HL-60/S4 (cell line): Measurements from ENCODE around the gene SLC47A1.
"Not testable (repeated sequence)": the region's sequence is repeated elsewhere in the genome, so short reads cannot be mapped to it uniquely, and the experiment has no call there.

ENCODE experiments used
- in situ Hi-C: fragments of 300-500 bp; cut with MboI; formaldehyde crosslinking; loops from 2 replicates; pipeline ENCODE4 v1.14.3; 2022; ENCODE audit warnings: low sequenced_read_pairs

Gene SLC47A1

DNA sequence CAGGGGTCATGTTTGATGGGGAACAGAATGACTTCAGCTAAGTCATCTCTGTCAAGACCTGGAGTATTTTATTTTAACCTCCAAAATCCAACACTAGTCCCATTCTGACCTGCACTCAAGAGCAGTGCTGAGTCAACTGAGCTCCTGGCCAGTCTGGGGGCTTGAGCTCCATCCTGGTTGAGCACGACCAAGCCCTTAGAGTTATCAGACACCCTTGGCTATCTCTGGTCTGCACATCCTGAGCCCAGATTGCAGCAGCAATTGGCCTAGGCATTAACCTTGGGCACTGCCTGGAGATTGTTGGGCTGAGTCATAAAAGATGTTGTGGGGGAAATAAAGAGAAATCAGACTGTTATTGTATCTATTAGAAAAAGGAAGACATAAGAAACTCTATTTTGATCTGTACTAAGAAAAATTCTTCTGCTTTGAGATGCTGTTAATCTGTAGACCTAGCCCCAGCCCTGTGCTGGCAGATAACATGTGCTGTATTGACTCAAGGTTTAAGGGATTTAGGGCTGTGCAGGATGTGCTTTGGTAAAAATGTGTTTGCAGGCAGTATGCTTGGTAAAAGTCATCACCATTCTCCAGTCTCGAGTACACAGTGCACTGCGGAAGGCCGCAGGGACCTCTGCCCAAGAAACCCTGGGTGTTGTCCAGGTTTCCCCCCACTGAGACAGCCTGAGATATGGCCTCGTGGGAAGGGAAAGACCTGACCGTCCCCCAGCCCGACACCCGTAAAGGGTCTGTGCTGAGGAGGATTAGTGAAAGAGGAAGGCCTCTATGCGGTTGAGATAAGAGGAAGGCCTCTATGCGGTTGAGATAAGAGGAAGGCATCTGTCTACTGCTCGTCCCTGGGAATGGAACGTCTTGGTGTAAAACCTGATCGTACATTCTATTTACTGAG lies 14.0 kb upstream of the SLC47A1 start:
- in situ Hi-C loops = loop anchor here (10.0 kb wide), 1 partner anchor 235 kb away; no protein-coding TSS in a partner anchor

DNA sequence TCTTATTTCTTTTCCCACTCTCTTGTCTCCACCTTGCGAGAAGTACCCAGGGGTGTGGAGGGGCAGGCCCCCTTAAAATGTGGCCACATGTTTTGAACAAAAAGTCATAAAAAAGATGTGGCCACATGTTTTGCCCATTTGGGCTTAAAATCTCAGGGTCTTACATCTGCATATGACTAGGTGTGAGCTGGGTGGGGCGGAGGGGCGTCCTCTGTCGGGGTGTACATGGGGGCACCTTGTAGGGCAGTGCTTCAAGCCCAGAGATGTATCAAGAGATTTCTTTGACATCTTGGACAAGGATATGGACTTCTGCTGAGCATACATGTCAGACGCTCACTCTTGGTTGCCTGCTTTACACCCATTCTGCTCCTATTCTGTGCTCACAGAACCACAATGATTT lies 13.0 kb upstream of the SLC47A1 start:
- in situ Hi-C loops = no loop called here

- in situ Hi-C loops = no loop called here
These were observed 10.0 kb upstream of the SLC47A1 start for GRCh38 chr17:19523690-19524089.

GRCh38 chr17:19526950-19527349 lies 6.7 kb upstream of the SLC47A1 start:
- in situ Hi-C loops = not testable (repeated sequence)

- in situ Hi-C loops = no loop called here
These were observed 1.7 kb upstream of the SLC47A1 start for GRCh38 chr17:19531780-19532501.

GRCh38 chr17:19533036-19533717 lies 477 bp upstream of the SLC47A1 start:
- in situ Hi-C loops = no loop called here

- in situ Hi-C loops = no loop called here
These were observed 1.0 kb downstream of the SLC47A1 start for GRCh38 chr17:19534562-19535149.

- in situ Hi-C loops = no loop called here
These were observed 3.5 kb downstream of the SLC47A1 start for GRCh38 chr17:19537111-19537510.

- in situ Hi-C loops = no loop called here
These were observed 4.7 kb downstream of the SLC47A1 start for GRCh38 chr17:19538095-19539039.

GRCh38 chr17:19539040-19539399 lies 5.4 kb downstream of the SLC47A1 start:
- in situ Hi-C loops = no loop called here

DNA sequence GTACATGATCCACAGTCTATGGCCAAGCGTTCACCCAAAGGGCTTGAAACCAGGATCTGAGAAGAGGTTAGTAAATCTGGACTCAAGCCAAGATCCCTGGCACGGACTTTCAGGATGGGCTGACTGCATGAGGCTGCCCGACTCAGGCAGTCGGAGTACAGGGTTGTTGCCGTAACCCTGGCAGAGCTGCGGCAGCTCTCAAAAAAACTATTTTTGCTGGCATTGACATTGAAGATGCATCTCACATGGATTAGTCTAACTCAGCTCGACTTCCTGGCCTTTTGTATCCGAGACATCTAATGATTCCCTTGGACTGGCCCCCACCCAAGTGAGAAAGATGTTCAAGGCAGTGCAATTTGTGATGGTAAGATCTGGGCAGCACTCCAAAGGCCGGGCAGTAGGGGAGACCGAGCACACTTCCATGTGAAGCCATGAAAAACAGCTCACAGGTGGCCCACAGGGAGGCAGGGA lies 6.2 kb downstream of the SLC47A1 start:
- in situ Hi-C loops = no loop called here

DNA sequence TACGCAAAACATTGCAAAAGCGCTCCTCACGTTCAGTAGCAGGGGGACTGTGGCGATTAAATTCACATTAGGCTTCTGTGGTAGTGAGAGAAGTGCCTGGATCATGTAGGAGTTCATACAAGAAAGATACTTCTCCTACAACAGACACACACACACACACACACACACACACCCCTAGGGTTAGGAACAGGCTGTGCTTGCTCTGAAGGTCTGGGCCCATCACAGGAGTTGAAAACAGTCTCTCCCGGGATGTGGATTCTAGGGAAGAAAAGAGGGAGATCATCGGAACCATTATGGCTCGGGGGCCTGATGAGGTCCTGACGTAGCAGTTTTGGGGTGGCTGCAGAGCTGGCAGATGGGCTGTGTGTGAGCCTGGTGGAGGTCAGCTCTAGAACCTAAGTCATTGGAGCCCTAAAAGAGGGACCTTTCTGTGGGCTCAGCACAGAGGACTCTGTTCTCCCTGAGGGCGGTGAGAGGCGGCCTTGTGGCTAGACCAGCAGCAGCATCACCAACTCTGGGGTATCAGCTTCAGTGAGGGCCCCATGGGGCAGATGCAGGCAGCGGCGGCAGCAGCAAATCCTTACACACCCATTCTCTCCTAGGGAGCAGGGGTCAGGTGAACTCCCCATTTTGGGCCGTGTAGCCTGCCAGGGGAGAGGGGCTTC lies 7.2 kb downstream of the SLC47A1 start:
- in situ Hi-C loops = no loop called here

DNA sequence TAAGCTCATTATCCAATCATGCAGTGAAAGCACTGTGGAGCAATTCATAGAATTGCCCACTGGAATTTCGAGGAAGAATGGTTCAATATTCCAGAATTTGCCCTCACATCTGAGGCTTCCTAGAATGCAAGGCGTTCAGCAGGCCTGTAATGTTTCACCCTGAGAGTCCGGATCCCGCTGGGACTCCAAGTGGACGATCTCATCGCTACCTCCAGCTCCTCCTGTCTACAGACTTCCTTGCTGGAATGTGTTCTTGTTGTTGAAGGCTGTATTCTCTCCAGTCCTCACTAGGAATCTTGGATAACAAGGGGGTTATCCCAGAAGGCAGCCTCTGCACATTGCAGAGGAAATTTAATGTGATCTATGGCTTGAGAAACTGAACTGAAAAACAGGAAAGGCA lies 7.8 kb downstream of the SLC47A1 start:
- in situ Hi-C loops = no loop called here

DNA sequence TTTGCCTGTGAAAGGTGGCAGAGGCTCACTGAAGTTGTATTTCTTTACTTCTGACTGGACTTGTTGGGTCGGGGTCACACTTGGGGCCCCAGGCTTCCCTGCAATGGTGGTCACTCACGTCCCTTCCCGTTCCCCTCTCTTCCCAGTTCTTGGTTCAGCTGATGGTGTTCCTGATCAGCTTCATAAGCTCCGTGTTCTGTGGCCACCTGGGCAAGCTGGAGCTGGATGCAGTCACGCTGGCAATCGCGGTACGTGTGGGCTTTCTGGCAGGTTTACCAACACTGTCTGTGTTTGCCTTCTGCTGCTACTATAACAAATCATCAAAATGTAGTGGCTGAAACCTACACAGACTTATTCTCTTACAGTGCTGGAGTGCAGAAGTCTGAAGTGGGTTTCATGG lies 8.6 kb downstream of the SLC47A1 start:
- in situ Hi-C loops = no loop called here

DNA sequence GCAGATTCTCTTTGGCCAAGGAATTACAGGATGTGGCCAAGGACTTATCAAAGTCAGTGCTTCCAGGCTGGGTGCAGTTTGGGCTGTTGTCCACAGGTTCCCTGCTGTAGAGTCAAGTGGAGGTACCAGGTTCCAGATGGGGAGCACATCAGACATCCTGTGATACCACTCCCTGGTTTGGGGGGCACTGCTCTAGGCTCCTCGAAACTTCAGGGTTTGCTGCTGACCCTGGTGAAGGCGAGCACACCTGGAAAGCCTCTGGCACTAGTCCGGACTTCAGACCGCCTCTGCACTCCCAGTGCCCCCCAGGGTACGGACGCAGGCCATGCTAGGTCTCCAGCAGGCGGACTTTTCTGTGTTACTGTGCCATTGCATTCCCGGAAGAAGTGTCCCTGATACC lies 10.7 kb downstream of the SLC47A1 start:
- in situ Hi-C loops = no loop called here

DNA sequence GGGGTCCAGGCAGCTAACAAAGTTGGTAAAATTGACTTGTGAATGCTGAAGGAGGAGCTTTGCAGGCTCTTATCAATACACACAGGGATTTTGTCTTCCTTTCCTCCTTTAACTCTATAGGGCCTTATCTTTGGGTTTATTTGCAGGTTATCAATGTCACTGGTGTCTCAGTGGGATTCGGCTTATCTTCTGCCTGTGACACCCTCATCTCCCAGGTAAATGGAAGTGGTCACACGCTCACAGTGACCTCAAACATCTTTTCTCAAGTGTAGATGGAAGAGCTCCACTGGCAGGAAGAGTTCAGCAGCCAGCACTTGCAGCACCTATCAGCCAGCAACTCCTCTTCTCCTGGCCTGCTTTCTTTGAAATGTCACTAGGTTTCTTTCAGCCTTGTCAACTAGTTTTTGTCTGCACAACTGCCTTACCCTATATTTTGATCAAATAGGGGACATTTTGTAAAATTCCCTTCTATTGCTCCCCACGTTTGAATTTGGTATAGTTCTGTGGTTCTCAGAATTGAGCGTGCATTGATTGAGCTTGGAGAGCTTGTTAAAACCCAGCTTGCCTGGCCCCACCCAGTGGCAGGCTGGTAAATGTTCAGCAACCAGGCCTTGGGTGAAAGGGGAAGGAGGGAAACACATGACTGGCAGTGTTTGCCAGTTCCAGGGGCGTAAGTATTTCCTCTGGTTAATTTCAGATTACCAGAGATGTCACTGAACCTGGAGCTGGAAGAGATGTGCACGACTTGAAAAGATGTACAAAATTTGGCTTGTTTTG lies 12.8 kb downstream of the SLC47A1 start:
- in situ Hi-C loops = no loop called here

- in situ Hi-C loops = no loop called here
These were observed 16.3 kb downstream of the SLC47A1 start for GRCh38 chr17:19549746-19550623.

DNA sequence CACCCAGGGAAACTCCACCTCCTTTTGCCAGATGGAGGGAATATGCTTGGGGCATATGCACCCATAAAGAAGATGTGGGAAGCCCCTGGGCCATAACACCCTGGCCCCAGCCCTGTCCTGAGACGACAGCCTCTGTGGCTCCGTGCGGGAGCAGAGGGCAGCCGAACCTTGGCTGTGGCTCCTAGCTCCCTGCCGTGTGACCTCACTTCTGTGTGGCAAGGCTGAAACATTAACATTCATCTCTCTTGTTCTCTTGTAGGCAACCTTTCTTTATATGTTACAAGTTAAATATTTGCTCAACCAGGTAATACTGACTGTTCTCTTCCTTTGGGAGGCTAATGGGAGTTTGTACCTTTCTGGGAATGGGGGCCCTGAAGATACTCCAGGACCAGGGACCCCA lies 17.5 kb downstream of the SLC47A1 start:
- in situ Hi-C loops = no loop called here
